ENCODE results near the gene RNF123. TPM values are rescaled to one million over a fixed set of nuclear protein-coding genes. Genes with fewer than 3 reads are reported as not detected.
A peak's percentile ranks its signal among the peaks of the same experiment; 100 is the strongest.

Gene RNF123
- total and polyA plus RNA-seq, 2 donors (not counting 1 experiment from before 2014, with no cell fraction given): 51.8 to 69.0 TPM

DNA sequence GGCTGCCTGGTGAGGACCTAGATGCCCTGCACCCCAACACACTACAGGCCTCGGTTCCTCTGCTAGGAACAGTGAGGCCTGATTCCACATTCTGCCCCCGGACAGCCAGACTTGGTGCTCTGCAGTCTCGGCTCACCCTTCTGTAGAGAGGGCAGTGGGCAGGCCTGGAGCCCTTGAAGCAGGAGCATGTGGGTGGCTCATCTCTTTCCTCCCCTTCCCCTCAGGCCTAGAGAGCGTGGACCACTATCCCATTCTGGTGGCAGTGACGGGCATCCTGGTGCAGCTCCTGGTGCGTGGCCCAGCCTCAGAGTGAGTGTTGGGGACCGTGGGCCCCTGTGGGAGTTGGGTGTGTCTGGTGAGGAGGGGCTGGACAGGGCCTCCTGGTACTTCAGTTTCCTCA, 26.8 kb downstream of the RNF123 start:
- no peak for ATAC-seq (ENCODE audit: low read depth)
- no peak overlapping the region for H2AFZ ChIP-seq (ENCODE audit: insufficient read depth, low read depth, low read length, poor library complexity, severe bottlenecking)
- no peak overlapping the region for H3K4me3 Mint-ChIP-seq
- no peaks in the 10 kb centered on the region for H4K20me1 ChIP-seq (ENCODE audit: control insufficient read depth, insufficient read depth, low read length, poor library complexity, severe bottlenecking)
- WGBS (ENCODE audit: insufficient coverage): 93% methylated on average over 6 of the region's 7 CpGs
- peaks cover 6 to 24% of the 10 kb centered on the region in 2 donors for H3K4me1 ChIP-seq (ENCODE audit: control insufficient read depth in 2 of 2, insufficient read depth in 2 of 2, low read length in 2 of 2)
- no peak overlapping the region for H3K9ac ChIP-seq (ENCODE audit: low read length)
- ChIA-PET POLR2A (no interaction called here), CTCF (interaction anchor here (1.1 kb wide), 1 partner anchor 123 kb away, joined by 3 read pairs; no protein-coding TSS in a partner anchor)
- H3K27ac Mint-ChIP-seq: no peak overlapping the region
- no peak overlapping the region for H3K27ac ChIP-seq (ENCODE audit: low read length in 2 of 2)
- intact Hi-C loops (cut with micrococcal nuclease): no loop called here
- no peak overlapping the region for H3K4me2 ChIP-seq (replicated peaks; ENCODE audit: low read depth, low read length, poor library complexity, severe bottlenecking)
- no peak for TF ChIP-seq EZH2 (IDR thresholded peaks at IDR 0.05; ENCODE audit: borderline replicate concordance, insufficient read depth, low read depth, low read length, poor library complexity, severe bottlenecking)
- TF ChIP-seq, protein P1, sequence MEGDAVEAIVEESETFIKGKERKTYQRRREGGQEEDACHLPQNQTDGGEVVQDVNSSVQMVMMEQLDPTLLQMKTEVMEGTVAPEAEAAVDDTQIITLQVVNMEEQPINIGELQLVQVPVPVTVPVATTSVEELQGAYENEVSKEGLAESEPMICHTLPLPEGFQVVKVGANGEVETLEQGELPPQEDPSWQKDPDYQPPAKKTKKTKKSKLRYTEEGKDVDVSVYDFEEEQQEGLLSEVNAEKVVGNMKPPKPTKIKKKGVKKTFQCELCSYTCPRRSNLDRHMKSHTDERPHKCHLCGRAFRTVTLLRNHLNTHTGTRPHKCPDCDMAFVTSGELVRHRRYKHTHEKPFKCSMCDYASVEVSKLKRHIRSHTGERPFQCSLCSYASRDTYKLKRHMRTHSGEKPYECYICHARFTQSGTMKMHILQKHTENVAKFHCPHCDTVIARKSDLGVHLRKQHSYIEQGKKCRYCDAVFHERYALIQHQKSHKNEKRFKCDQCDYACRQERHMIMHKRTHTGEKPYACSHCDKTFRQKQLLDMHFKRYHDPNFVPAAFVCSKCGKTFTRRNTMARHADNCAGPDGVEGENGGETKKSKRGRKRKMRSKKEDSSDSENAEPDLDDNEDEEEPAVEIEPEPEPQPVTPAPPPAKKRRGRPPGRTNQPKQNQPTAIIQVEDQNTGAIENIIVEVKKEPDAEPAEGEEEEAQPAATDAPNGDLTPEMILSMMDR (IDR thresholded peaks at IDR 0.05): no peak
- H3K36me3 ChIP-seq (replicated peaks in 1 of 2; ENCODE audit: control extremely low read depth in 1 of 2, control insufficient read depth in 1 of 2, extremely low read depth in 1 of 2, insufficient read depth in 2 of 2, low read length in 1 of 2): peaks cover 0 to 6% of the 10 kb centered on the region in 2 experiments
- H3K27me3 Mint-ChIP-seq: no peaks in the 10 kb centered on the region
- H3K79me2 ChIP-seq (ENCODE audit: control insufficient read depth, insufficient read depth, low read length): peaks cover 4% of the 10 kb centered on the region
- no peaks in the 10 kb centered on the region for H3K9me3 Mint-ChIP-seq (ENCODE audit: insufficient read depth)
- no peaks in the 10 kb centered on the region for H3K9me3 ChIP-seq (ENCODE audit: control extremely low read depth in 1 of 3, control insufficient read depth in 2 of 3, insufficient read depth in 1 of 3, low read length in 2 of 3)
- H3K4me1 Mint-ChIP-seq: peaks cover 25% of the 10 kb centered on the region
- no peak overlapping the region for H3K4me3 ChIP-seq (ENCODE audit: control extremely low read depth in 1 of 5, extremely low read depth in 1 of 5, insufficient read depth in 1 of 5, low read depth in 2 of 5, low read length in 4 of 5)
- no peaks in the 10 kb centered on the region for H3K27me3 ChIP-seq (replicated peaks in 1 of 4; ENCODE audit: control extremely low read depth in 1 of 4, control insufficient read depth in 3 of 4, insufficient read depth in 4 of 4, low read length in 3 of 4)
- no peak for DNase-seq

DNA sequence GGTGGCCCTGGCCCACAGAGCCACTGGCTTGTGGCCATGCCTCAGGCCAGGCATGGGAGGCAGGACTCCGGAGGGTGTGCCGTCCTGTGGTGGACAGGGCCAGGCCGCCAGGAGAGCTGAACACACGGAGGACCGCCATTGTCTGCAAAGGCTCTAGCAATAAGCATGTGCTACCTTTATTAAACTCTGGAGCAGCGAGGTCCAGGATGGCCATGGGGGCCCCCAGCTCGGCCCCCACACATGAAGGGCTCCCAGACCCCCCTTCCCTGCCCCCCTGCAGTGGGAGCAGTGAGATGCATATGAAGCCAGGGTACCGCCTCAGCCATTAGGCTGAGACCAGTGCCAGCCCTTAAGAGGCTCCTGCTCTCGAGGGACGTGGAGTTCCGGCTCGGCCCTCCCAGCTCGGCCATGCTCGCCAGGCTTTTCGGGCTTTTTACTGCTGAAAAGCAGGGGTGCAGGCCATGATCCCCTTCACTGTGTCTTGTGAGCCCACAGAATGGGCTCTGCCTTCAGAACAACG, 27.4 kb downstream of the RNF123 start:
- TF ChIP-seq, protein P1 (IDR thresholded peaks at IDR 0.05): no peak
- no peak for TF ChIP-seq EZH2 (IDR thresholded peaks at IDR 0.05; ENCODE audit: borderline replicate concordance, insufficient read depth, low read depth, low read length, poor library complexity, severe bottlenecking)

More for the DNA sequence above, 27.4 kb downstream of the RNF123 start:
- CTCF ChIA-PET: interaction anchor here (1.1 kb wide), 1 partner anchor 122 kb away, joined by 3 read pairs; no protein-coding TSS in a partner anchor
- H3K27ac ChIP-seq (ENCODE audit: low read length in 2 of 2): no peak overlapping the region
- H4K20me1 ChIP-seq (ENCODE audit: control insufficient read depth, insufficient read depth, low read length, poor library complexity, severe bottlenecking): no peaks in the 10 kb centered on the region
- peak; percentile 18 for DNase-seq
- H3K4me3 ChIP-seq (ENCODE audit: control extremely low read depth in 1 of 5, extremely low read depth in 1 of 5, insufficient read depth in 1 of 5, low read depth in 2 of 5, low read length in 4 of 5): no peak overlapping the region
- H3K36me3 ChIP-seq (replicated peaks in 1 of 2; ENCODE audit: control extremely low read depth in 1 of 2, control insufficient read depth in 1 of 2, extremely low read depth in 1 of 2, insufficient read depth in 2 of 2, low read length in 1 of 2): peaks cover 0 to 12% of the 10 kb centered on the region in 2 experiments
- no peak for ATAC-seq (ENCODE audit: low read depth)
- H3K9me3 Mint-ChIP-seq (ENCODE audit: insufficient read depth): no peaks in the 10 kb centered on the region
- H3K27ac Mint-ChIP-seq: no peak overlapping the region
- POLR2A ChIA-PET: no interaction called here
- H2AFZ ChIP-seq (ENCODE audit: insufficient read depth, low read depth, low read length, poor library complexity, severe bottlenecking): no peak overlapping the region
- H3K79me2 ChIP-seq (ENCODE audit: control insufficient read depth, insufficient read depth, low read length): peaks cover 4% of the 10 kb centered on the region
- no peak overlapping the region for H3K4me2 ChIP-seq (replicated peaks; ENCODE audit: low read depth, low read length, poor library complexity, severe bottlenecking)
- no peaks in the 10 kb centered on the region for H3K9me3 ChIP-seq (ENCODE audit: control extremely low read depth in 1 of 3, control insufficient read depth in 2 of 3, insufficient read depth in 1 of 3, low read length in 2 of 3)
- no peak overlapping the region for H3K9ac ChIP-seq (ENCODE audit: low read length)
- no peaks in the 10 kb centered on the region for H3K27me3 Mint-ChIP-seq
- H3K4me1 Mint-ChIP-seq: peaks cover 27% of the 10 kb centered on the region
- peaks cover 6 to 24% of the 10 kb centered on the region in 2 donors for H3K4me1 ChIP-seq (ENCODE audit: control insufficient read depth in 2 of 2, insufficient read depth in 2 of 2, low read length in 2 of 2)
- H3K4me3 Mint-ChIP-seq: no peak overlapping the region
- H3K27me3 ChIP-seq (replicated peaks in 1 of 4; ENCODE audit: control extremely low read depth in 1 of 4, control insufficient read depth in 3 of 4, insufficient read depth in 4 of 4, low read length in 3 of 4): no peaks in the 10 kb centered on the region
- WGBS (ENCODE audit: insufficient coverage): 95% methylated on average over 15 of the region's 16 CpGs
- intact Hi-C loops (cut with micrococcal nuclease): no loop called here
